PC-3 (cell line): ENCODE measurements around the gene NUCB1. TPM values are rescaled to one million over a fixed set of nuclear protein-coding genes. Genes with fewer than 3 reads are reported as not detected.

Experiments
- ATAC-seq: fragments of 200-7000 bp; cut with Tn5 transposase; 2 replicates; pipeline ENCODE4 v1.9.1; 2020; ENCODE audit warnings: mild to moderate bottlenecking, moderate library complexity
- BruUV-seq: library from RNA; stranded (reverse); fragments of 400-500 nt; replicated peaks from 2 replicates; lab custom pipeline; 2021; lab: Mats Ljungman, UMichigan
- CTCF ChIA-PET: fragments of 300-600 bp; sonication (Branson Sonifier 250); formaldehyde crosslinking; loops from one replicate; lab custom pipeline; 2022; ENCODE audit warnings: antibody characterized with exemption; lab: Charles Lee
- POLR2A ChIA-PET: fragments of 300-600 bp; sonication (Branson Sonifier 250); formaldehyde crosslinking; loops from one replicate; lab custom pipeline; 2022; ENCODE audit warnings: antibody characterized with exemption; ENCODE audit not compliant: unreplicated experiment; lab: Charles Lee
- DNase-seq: peaks from one replicate; pipeline ENCODE4 v3.0.0-alpha.2; 2015
- H2AFZ ChIP-seq: fragments of 300-600 bp; sonication (generic); 2 replicates; pipeline ENCODE4 v1.6.0; 2016; ENCODE audit warnings: antibody characterized with exemption, low read length
- H3F3A ChIP-seq: fragments of 300-600 bp; sonication (generic); one replicate; pipeline ENCODE4 v1.6.0; 2017; ENCODE audit warnings: antibody characterized with exemption, low read length, control low read depth, mild to moderate bottlenecking; ENCODE audit not compliant: unreplicated experiment
- H3K27ac ChIP-seq: fragments of 300-600 bp; sonication (generic); 2 replicates; pipeline ENCODE4 v1.5.1; 2016; ENCODE audit warnings: mild to moderate bottlenecking, low read length
- H3K27me3 ChIP-seq: fragments of 300-600 bp; sonication (generic); 2 replicates; pipeline ENCODE4 v1.6.1; 2016; ENCODE audit warnings: low read length, mixed read lengths
- H3K36me3 ChIP-seq: fragments of 300-600 bp; sonication (generic); 2 replicates; pipeline ENCODE4 v1.6.1; 2016; ENCODE audit warnings: low read depth, mixed run types, low read length, mixed read lengths
- H3K4me1 ChIP-seq: fragments of 300-600 bp; sonication (generic); 2 replicates; pipeline ENCODE4 v1.5.1; 2016; ENCODE audit warnings: low read length; ENCODE audit not compliant: insufficient read depth
- H3K4me2 ChIP-seq: fragments of 300-600 bp; sonication (generic); 2 replicates; pipeline ENCODE4 v1.6.0; 2016; ENCODE audit warnings: low read length
- H3K4me3 ChIP-seq: fragments of 300-600 bp; sonication (generic); 2 replicates; pipeline ENCODE4 v1.5.1; 2016; ENCODE audit warnings: mild to moderate bottlenecking, low read length, mixed read lengths
- H3K79me2 ChIP-seq: fragments of 300-600 bp; sonication (generic); 2 replicates; pipeline ENCODE4 v1.6.1; 2017; ENCODE audit warnings: low read length, mixed read lengths
- H3K9ac ChIP-seq: fragments of 300-600 bp; sonication (generic); 2 replicates; pipeline ENCODE4 v1.6.0; 2016; ENCODE audit warnings: mild to moderate bottlenecking, low read length
- H3K9me2 ChIP-seq: fragments of 300-600 bp; sonication (generic); replicated peaks from 2 replicates; pipeline ENCODE4 v1.6.1; 2016; ENCODE audit warnings: mixed run types, low read length, mixed read lengths
- H3K9me3 ChIP-seq: fragments of 300-600 bp; sonication (generic); 2 replicates; pipeline ENCODE4 v1.6.1; 2016; ENCODE audit warnings: low read length, mixed read lengths
- H4K20me1 ChIP-seq: fragments of 300-600 bp; sonication (generic); 2 replicates; pipeline ENCODE4 v1.6.1; 2016; ENCODE audit warnings: low read length, mixed read lengths
- CTCF ChIP-seq: fragments of 300-600 bp; sonication (generic); conservative IDR thresholded peaks from 2 replicates; pipeline ENCODE4 v1.5.1; 2017; ENCODE audit warnings: antibody characterized with exemption, low read depth, mild to moderate bottlenecking, low read length
- EZH2 ChIP-seq: fragments of 300-600 bp; sonication (generic); IDR thresholded peaks from one replicate; pipeline ENCODE4 v1.6.1; 2017; ENCODE audit warnings: antibody characterized with exemption, mild to moderate bottlenecking, low read length; ENCODE audit not compliant: unreplicated experiment
- EZH2phosphoT487 ChIP-seq: fragments of 300-600 bp; sonication (generic); IDR thresholded peaks from 2 replicates; pipeline ENCODE4 v1.6.1; 2018; ENCODE audit warnings: mild to moderate bottlenecking, antibody characterized with exemption, low read length, borderline replicate concordance
- intact Hi-C: fragments of 100-400 bp; cut with micrococcal nuclease; formaldehyde crosslinking; loops from 2 replicates; pipeline ENCODE4 v1.9.0; 2023
- total RNA-seq: library from RNA; depleted of rRNA; stranded (reverse); fragments of >200 nt; gene quantifications from 2 replicates; pipeline ENCODE4 v1.2.3, GENCODE V29; 2014

The NUCB1 gene
- total RNA-seq, 1 experiment from 2014 or later = 137 TPM

- Histone ChIP-seq H3K79me2 (peaks cover 14% of the 10 kb centered on the region), H2AFZ (peak within 1 kb of the TSS; percentile 52; the same call in 1 of the 2 replicates), H4K20me1 (0 out of 2 replicates have a peak, but pooled peaks cover 5% of the 10 kb centered on the region), H3K36me3 (peaks cover 7% of the 10 kb centered on the region; the same call in 1 of the 2 replicates), H3K9ac (peak within 1 kb of the TSS; percentile 66), H3K9me3 (no peaks in the 10 kb centered on the region), H3K27me3 (no peaks in the 10 kb centered on the region), H3K9me2 (no peaks in the 10 kb centered on the region), H3K4me1 (peaks cover 31% of the 10 kb centered on the region), H3K27ac (peak within 1 kb of the TSS; percentile 80), H3K4me3 (peak within 1 kb of the TSS; percentile 81), H3F3A (peaks cover 5% of the 10 kb centered on the region), H3K4me2 (peak within 1 kb of the TSS; percentile 94)
- POLR2A ChIA-PET = no interaction called here
- DNase-seq = peak; percentile 86
- intact Hi-C loops = no loop called here
- TF ChIP-seq EZH2phosphoT487 = no peak
- TF ChIP-seq EZH2 = no peak
- TF ChIP-seq CTCF = no peak
- ATAC-seq = peak; percentile 76
- BruUV-seq = TSS peak; percentile 81
- CTCF ChIA-PET = no interaction called here
Observed at GRCh38 chr19:48965040-48965805, 65.1 kb downstream of the NUCB1 start, which contains the start of gene FTL. Gene FTL (plus strand): TSS chr19:48965309. CDS start chr19:48965508, 199 bp downstream.

GRCh38 chr19:48965806-48966540, 65.9 kb downstream of the NUCB1 start:
- ChIA-PET POLR2A (no interaction called here), CTCF (no interaction called here)
- H3K79me2 ChIP-seq = peaks cover 14% of the 10 kb centered on the region
- H3K9me3 ChIP-seq = no peaks in the 10 kb centered on the region
- H3K4me2 ChIP-seq = peak overlapping the region; percentile 94
- no peaks in the 10 kb centered on the region for H3K27me3 ChIP-seq
- peak overlapping the region; percentile 81 for H3K4me3 ChIP-seq
- H2AFZ ChIP-seq = peak overlapping the region; percentile 52; the same call in 1 of the 2 replicates
- peaks cover 5% of the 10 kb centered on the region for H3F3A ChIP-seq
- TF ChIP-seq CTCF (no peak), EZH2 (no peak), EZH2phosphoT487 (no peak)
- 0 out of 2 replicates have a peak, but pooled peaks cover 5% of the 10 kb centered on the region for H4K20me1 ChIP-seq
- peak; percentile 37 for ATAC-seq
- intact Hi-C loops = no loop called here
- H3K27ac ChIP-seq = no peak overlapping the region
- H3K4me1 ChIP-seq = peaks cover 31% of the 10 kb centered on the region
- peak; percentile 78 for DNase-seq
- no peaks in the 10 kb centered on the region for H3K9me2 ChIP-seq
- H3K9ac ChIP-seq = peak overlapping the region; percentile 66
- peaks cover 14% of the 10 kb centered on the region; the same call in 1 of the 2 replicates for H3K36me3 ChIP-seq
- no TSS peak for BruUV-seq
